ENCODE results near the gene NTSR1.
A peak's percentile ranks its signal among the peaks of the same experiment; 100 is the strongest.

Gene NTSR1

DNA sequence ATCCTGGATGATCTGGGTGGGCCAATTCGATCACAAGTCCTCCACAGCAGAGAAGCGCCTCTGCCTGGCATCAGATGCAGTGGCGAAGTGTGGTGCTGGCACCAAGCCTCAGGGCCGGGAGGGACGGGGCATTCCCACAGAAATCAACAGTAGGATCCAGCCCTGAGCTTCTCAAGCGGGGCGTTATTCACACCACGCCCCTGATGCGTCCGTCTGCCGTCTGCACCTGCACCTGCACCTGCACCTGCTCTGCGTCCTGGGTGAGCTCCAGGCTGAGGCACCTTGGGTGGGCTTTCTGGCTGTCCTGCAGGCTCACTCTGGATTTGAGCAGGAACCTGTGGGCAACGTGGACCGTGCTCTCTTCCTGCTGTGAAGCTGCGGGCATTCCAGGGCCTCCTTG is 13.8 kb upstream of the NTSR1 start:
- Mint-ChIP-seq H3K4me3 (no peak overlapping the region), H3K36me3 (ENCODE audit: low read depth) (no peaks in the 10 kb centered on the region), H3K27me3 (ENCODE audit: low read depth, poor library complexity) (peaks cover 33% of the 10 kb centered on the region), H3K4me1 (peaks cover 45% of the 10 kb centered on the region), H3K27ac (no peak overlapping the region), H3K9me3 (no peaks in the 10 kb centered on the region)
- TF ChIP-seq, protein P1, sequence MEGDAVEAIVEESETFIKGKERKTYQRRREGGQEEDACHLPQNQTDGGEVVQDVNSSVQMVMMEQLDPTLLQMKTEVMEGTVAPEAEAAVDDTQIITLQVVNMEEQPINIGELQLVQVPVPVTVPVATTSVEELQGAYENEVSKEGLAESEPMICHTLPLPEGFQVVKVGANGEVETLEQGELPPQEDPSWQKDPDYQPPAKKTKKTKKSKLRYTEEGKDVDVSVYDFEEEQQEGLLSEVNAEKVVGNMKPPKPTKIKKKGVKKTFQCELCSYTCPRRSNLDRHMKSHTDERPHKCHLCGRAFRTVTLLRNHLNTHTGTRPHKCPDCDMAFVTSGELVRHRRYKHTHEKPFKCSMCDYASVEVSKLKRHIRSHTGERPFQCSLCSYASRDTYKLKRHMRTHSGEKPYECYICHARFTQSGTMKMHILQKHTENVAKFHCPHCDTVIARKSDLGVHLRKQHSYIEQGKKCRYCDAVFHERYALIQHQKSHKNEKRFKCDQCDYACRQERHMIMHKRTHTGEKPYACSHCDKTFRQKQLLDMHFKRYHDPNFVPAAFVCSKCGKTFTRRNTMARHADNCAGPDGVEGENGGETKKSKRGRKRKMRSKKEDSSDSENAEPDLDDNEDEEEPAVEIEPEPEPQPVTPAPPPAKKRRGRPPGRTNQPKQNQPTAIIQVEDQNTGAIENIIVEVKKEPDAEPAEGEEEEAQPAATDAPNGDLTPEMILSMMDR (IDR thresholded peaks at IDR 0.05), result no peak
- DNase-seq, result no peak

DNA sequence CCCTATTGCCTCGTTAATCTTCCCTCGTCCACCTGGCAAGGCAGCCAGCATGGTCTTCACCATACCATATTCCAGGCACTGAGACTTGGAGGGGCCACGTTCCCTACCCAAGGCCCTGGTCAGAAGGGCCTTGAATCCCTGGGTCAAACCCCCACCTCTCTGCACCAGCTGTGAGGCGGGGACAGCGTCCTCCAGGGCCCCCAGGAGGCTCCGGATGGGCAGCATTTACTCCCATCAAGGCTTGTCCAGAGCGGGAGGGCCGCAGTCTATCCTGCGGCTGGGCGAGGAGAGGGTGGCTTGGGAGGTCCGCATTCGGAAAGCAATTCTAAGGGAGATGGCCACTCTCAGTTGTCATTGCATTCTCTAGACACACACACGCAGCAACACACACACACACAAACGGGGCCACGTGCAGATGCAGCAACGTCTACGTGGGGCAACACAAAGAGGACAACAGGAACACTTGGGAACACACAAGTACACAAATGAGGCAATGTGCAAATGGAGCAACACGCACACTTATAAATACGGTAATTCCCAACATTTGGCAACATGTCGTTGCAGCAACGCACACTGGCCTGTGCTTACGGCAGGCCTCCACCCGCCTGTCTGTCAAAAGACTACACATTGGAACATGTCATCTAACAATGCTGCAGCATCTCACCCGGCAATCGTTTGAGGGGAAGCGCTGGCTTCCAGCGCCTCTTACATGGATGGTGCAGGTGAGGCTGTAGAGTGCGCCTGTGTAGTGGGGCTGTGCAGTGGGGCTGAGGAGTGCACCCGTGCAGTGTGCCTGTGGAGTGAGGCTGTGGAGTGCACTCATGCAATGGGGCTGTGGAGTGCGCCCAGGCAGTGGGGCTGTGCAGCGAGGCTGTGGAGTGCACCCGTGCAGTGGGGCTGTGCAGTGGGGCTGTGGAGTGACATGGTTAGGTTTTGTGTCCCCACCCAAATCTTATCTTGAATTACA is 12.9 kb upstream of the NTSR1 start:
- no peak for DNase-seq
- H3K36me3 Mint-ChIP-seq (ENCODE audit: low read depth), result no peaks in the 10 kb centered on the region
- no peak overlapping the region for H3K4me3 Mint-ChIP-seq
- H3K27ac Mint-ChIP-seq, result peak overlapping the region; percentile 24
- H3K4me1 Mint-ChIP-seq, result peaks cover 40% of the 10 kb centered on the region
- peaks cover 32% of the 10 kb centered on the region for H3K27me3 Mint-ChIP-seq (ENCODE audit: low read depth, poor library complexity)
- TF ChIP-seq, protein P1 (IDR thresholded peaks at IDR 0.05), result no peak
- no peaks in the 10 kb centered on the region for H3K9me3 Mint-ChIP-seq

DNA sequence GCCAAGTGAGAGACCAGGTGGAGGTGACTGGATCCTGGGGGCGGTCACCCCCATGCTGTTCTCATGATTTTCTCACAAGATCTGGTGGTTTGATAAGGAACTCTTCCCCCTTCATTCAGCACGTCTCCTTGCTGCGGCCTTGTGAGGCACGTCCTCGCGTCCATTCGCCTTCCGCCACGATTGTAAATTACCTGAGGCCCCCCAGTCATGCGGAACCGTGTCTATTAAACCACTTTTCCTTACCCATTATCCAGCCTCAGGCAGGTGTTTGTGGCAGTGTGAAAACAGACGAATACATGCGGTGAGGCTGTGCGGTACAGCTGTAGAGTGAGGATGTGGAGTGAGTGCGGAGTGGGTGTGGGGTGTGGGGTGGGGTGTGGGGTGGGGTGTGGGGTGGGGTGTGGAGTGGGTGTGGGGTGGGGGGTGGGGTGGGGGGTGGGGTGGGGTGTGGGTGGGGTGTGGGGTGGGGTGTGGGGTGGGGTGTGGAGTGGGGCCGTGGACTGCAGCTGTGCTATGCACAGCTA is 12.1 kb upstream of the NTSR1 start:
- Mint-ChIP-seq H3K9me3 (no peaks in the 10 kb centered on the region), H3K4me3 (no peak overlapping the region), H3K36me3 (ENCODE audit: low read depth) (no peaks in the 10 kb centered on the region), H3K4me1 (peaks cover 41% of the 10 kb centered on the region), H3K27me3 (ENCODE audit: low read depth, poor library complexity) (peaks cover 38% of the 10 kb centered on the region), H3K27ac (no peak overlapping the region)
- TF ChIP-seq, protein P1 (IDR thresholded peaks at IDR 0.05), result no peak
- no peak for DNase-seq

GRCh38 chr20:62696989-62697388 is 11.6 kb upstream of the NTSR1 start:
- no peaks in the 10 kb centered on the region for H3K9me3 Mint-ChIP-seq
- no peaks in the 10 kb centered on the region for H3K36me3 Mint-ChIP-seq (ENCODE audit: low read depth)
- TF ChIP-seq, protein P1 (IDR thresholded peaks at IDR 0.05), result no peak
- H3K4me3 Mint-ChIP-seq, result no peak overlapping the region
- DNase-seq, result no peak
- H3K4me1 Mint-ChIP-seq, result peaks cover 39% of the 10 kb centered on the region
- H3K27me3 Mint-ChIP-seq (ENCODE audit: low read depth, poor library complexity), result peaks cover 39% of the 10 kb centered on the region
- H3K27ac Mint-ChIP-seq, result no peak overlapping the region

- no peaks in the 10 kb centered on the region for H3K36me3 Mint-ChIP-seq (ENCODE audit: low read depth)
- no peak for DNase-seq
- no peak overlapping the region for H3K27ac Mint-ChIP-seq
- no peaks in the 10 kb centered on the region for H3K9me3 Mint-ChIP-seq
- H3K4me1 Mint-ChIP-seq, result peaks cover 41% of the 10 kb centered on the region
- no peak overlapping the region for H3K4me3 Mint-ChIP-seq
- TF ChIP-seq, protein P1 (IDR thresholded peaks at IDR 0.05), result no peak
- H3K27me3 Mint-ChIP-seq (ENCODE audit: low read depth, poor library complexity), result peaks cover 39% of the 10 kb centered on the region
Measured at GRCh38 chr20:62697468-62697912, 11.1 kb upstream of the NTSR1 start.

Measured in nephron progenitor cell (in vitro differentiated cells).